Smooth muscle cell of bladder (primary cell): ENCODE results near the gene TRAPPC2B. TPM values are rescaled to one million over a fixed set of nuclear protein-coding genes. Genes with fewer than 3 reads are reported as not detected.

Experiments used
- total RNA-seq: library from RNA; depleted of rRNA; stranded (reverse); fragments of >200 nt; gene quantifications from 2 replicates; pipeline ENCODE4 v1.2.3, GENCODE V29; 2014

TRAPPC2B gene
- 9.8 and 13.2 TPM in 2 replicates for total RNA-seq

GRCh38 chr19:57362997-57363687 is at the start of gene TRAPPC2B, which contains the start of gene ZNF547:
Gene TRAPPC2B, plus strand, starts transcription at chr19:57363551. Its CDS starts 1,283 bp downstream, at chr19:57364834.
Gene ZNF547, plus strand, starts transcription at chr19:57363551. Its CDS starts 5,005 bp downstream, at chr19:57368556.

GRCh38 chr19:57320180-57321084 is 42.9 kb upstream of the TRAPPC2B start, which contains the start of gene ZNF543:
Gene ZNF543, plus strand, starts transcription at chr19:57320472. Its CDS starts 382 bp downstream, at chr19:57320854.

GRCh38 chr19:57350877-57351805 is 12.2 kb upstream of the TRAPPC2B start, which contains the start of gene ZNF304:
Gene ZNF304, plus strand, starts transcription at chr19:57351271. Its CDS starts 394 bp downstream, at chr19:57351665.

GRCh38 chr19:57389730-57390598 is 26.6 kb downstream of the TRAPPC2B start, which contains the start of gene ZNF548:
Gene ZNF548, plus strand, starts transcription at chr19:57389854. Its CDS starts 246 bp downstream, at chr19:57390100.

GRCh38 chr19:57410877-57411671 is 47.7 kb downstream of the TRAPPC2B start, which contains the start of gene ZNF17:
Gene ZNF17, plus strand, starts transcription at chr19:57411161. Its CDS starts 2,455 bp downstream, at chr19:57413616.

Other genes with a start within 250 kb of the TRAPPC2B start
- not detected in 2 replicates for gene USP29, start 243.6 kb upstream of the TRAPPC2B start, total RNA-seq
- gene ZIM3, start 218.3 kb upstream of the TRAPPC2B start, total RNA-seq: not detected in 2 replicates
- gene DUXA, start 196.1 kb upstream of the TRAPPC2B start, total RNA-seq: not detected in 2 replicates
- 19.5 and 27.7 TPM in 2 replicates for gene ZNF264, start 172.1 kb upstream of the TRAPPC2B start, total RNA-seq
- 0.37 and 1.00 TPM in 2 replicates for gene AURKC, start 132.5 kb upstream of the TRAPPC2B start, total RNA-seq
- 23.5 and 35.5 TPM in 2 replicates for gene ZNF805, start 122.9 kb upstream of the TRAPPC2B start, total RNA-seq
- 69.1 and 78.3 TPM in 2 replicates for gene ZNF460, start 83.1 kb upstream of the TRAPPC2B start, total RNA-seq
- 9.1 and 10.1 TPM in 2 replicates for gene ZNF543, start 43.1 kb upstream of the TRAPPC2B start, total RNA-seq
- 9.4 and 10.7 TPM in 2 replicates for gene ZNF304, start 12.3 kb upstream of the TRAPPC2B start, total RNA-seq
- gene ZNF547, start within 50 bp of the TRAPPC2B start, total RNA-seq: 4.6 and 5.2 TPM in 2 replicates
- 21.5 and 25.4 TPM in 2 replicates for gene ZNF548, start 26.3 kb downstream of the TRAPPC2B start, total RNA-seq
- 10.4 and 11.5 TPM in 2 replicates for gene ZNF17, start 47.6 kb downstream of the TRAPPC2B start, total RNA-seq
- 6.8 and 8.9 TPM in 2 replicates for gene ZNF749, start 71.8 kb downstream of the TRAPPC2B start, total RNA-seq
- 0.28 and 0.57 TPM in 2 replicates for gene VN1R1, start 93.6 kb downstream of the TRAPPC2B start, total RNA-seq
- gene ZNF772, start 114.0 kb downstream of the TRAPPC2B start, total RNA-seq: 12.1 and 18.6 TPM in 2 replicates
- 11.0 and 18.1 TPM in 2 replicates for gene ZNF419, start 124.2 kb downstream of the TRAPPC2B start, total RNA-seq
- gene ZNF773, start 136.4 kb downstream of the TRAPPC2B start, total RNA-seq: 14.8 and 27.3 TPM in 2 replicates
- 4.7 and 4.9 TPM in 2 replicates for gene ZNF549, start 163.8 kb downstream of the TRAPPC2B start, total RNA-seq
- 7.3 and 7.8 TPM in 2 replicates for gene ZNF550, start 196.3 kb downstream of the TRAPPC2B start, total RNA-seq
- gene ZNF416, start 215.4 kb downstream of the TRAPPC2B start, total RNA-seq: 4.7 and 5.0 TPM in 2 replicates
- gene ZIK1, start 220.6 kb downstream of the TRAPPC2B start, total RNA-seq: 5.4 and 5.5 TPM in 2 replicates
- gene ZNF530, start 236.3 kb downstream of the TRAPPC2B start, total RNA-seq: 1.6 and 2.6 TPM in 2 replicates